BLaER1 treated with 17β-estradiol and CSF1 and Interleukin-3, amounts not matched to agents 10 nM and 100 nM (cell line): ENCODE results near the gene ASCC2.

Experiments used
- H3K27ac ChIP-seq, 11 experiments: shearing (Covaris generic); formaldehyde crosslinking; 2 replicates each; pipeline ENCODE4 v1.8.1; 2022
- H3K27me3 ChIP-seq, 11 experiments: shearing (Covaris generic); formaldehyde crosslinking; 2 replicates each; pipeline ENCODE4 v1.8.1; 2022
- H3K36me3 ChIP-seq, 11 experiments: shearing (Covaris generic); formaldehyde crosslinking; 2 replicates each; pipeline ENCODE4 v1.8.1; 2022
- H3K4me1 ChIP-seq, 10 experiments: shearing (Covaris generic); formaldehyde crosslinking; 2 replicates each; pipeline ENCODE4 v1.8.1; 2022
- H3K4me2 ChIP-seq, 11 experiments: shearing (Covaris generic); formaldehyde crosslinking; 2 replicates each; pipeline ENCODE4 v1.8.1; 2022
- H3K4me3 ChIP-seq, 10 experiments: shearing (Covaris generic); formaldehyde crosslinking; 2 replicates each; pipeline ENCODE4 v1.8.1; 2022
- H3K9ac ChIP-seq, 11 experiments: shearing (Covaris generic); formaldehyde crosslinking; 2 replicates each; pipeline ENCODE4 v1.8.1; 2022
- H3K9me3 ChIP-seq, 11 experiments: shearing (Covaris generic); formaldehyde crosslinking; replicated peaks in 1 of 11; 2 replicates each; pipeline ENCODE4 v1.8.1; 2022
- H4K20me1 ChIP-seq, 11 experiments: shearing (Covaris generic); formaldehyde crosslinking; 2 replicates each; pipeline ENCODE4 v1.8.1; 2022
- Cebpa-rat ChIP-seq, 11 experiments: shearing (Covaris generic); IDR thresholded peaks; 2 replicates each; pipeline ENCODE4 v1.8.1; 2022

The ASCC2 gene

GRCh38 chr22:29837741-29838598 is at the start of gene ASCC2:
Gene ASCC2 (minus strand): TSS chr22:29838274. CDS start chr22:29832325, 5,949 bp downstream.
- no peaks in the 10 kb centered on the region for H3K27me3 ChIP-seq
- H4K20me1 ChIP-seq = peaks cover 0 to 23% (median 10%) of the 10 kb centered on the region in 11 experiments; a peak in 11 of 22 replicates
- peak within 1 kb of the TSS; percentile 84 to 91 (median 88) for H3K9ac ChIP-seq
- peaks cover 17 to 30% (median 20%) of the 10 kb centered on the region in 10 experiments for H3K4me1 ChIP-seq
- peak within 1 kb of the TSS; percentile 77 to 99 (median 96) for H3K4me2 ChIP-seq
- no peaks in the 10 kb centered on the region for H3K9me3 ChIP-seq
- TF ChIP-seq Cebpa-rat (IDR thresholded peaks at IDR 0.05) = no peak
- peak within 1 kb of the TSS; percentile 76 to 87 (median 83) for H3K27ac ChIP-seq
- peak within 1 kb of the TSS; percentile 78 to 98 (median 92) for H3K4me3 ChIP-seq
- H3K36me3 ChIP-seq = peaks cover 20 to 36% (median 31%) of the 10 kb centered on the region in 11 experiments

- H3K36me3 ChIP-seq = peaks cover 0 to 5% (median 0%) of the 10 kb centered on the region in 11 experiments; a peak in 1 of 22 replicates
- peak overlapping the region in 1 of 11 experiments; percentile 11; a peak in 1 of 22 replicates for H3K4me2 ChIP-seq
- H3K9me3 ChIP-seq = no peaks in the 10 kb centered on the region
- peaks cover 11 to 29% (median 19%) of the 10 kb centered on the region in 10 experiments for H3K4me1 ChIP-seq
- H3K27me3 ChIP-seq = no peaks in the 10 kb centered on the region
- TF ChIP-seq Cebpa-rat (IDR thresholded peaks at IDR 0.05) = no peak
- H4K20me1 ChIP-seq = peaks cover 45 to 88% (median 82%) of the 10 kb centered on the region in 11 experiments; a peak in 21 of 22 replicates
- no peak overlapping the region for H3K9ac ChIP-seq
- no peak overlapping the region for H3K4me3 ChIP-seq
- H3K27ac ChIP-seq = no peak overlapping the region
Measured at GRCh38 chr22:29887358-29887757, 49.3 kb upstream of the ASCC2 start.

GRCh38 chr22:29886596-29886995 is 48.5 kb upstream of the ASCC2 start:
- Histone ChIP-seq H3K9ac (no peak overlapping the region), H3K4me1 (peaks cover 11 to 30% (median 20%) of the 10 kb centered on the region in 10 experiments), H3K4me2 (peak overlapping the region in 2 of 11 experiments; percentile 44 to 88; a peak in 3 of 22 replicates), H3K4me3 (no peak overlapping the region), H3K27me3 (no peaks in the 10 kb centered on the region), H4K20me1 (peaks cover 40 to 81% (median 75%) of the 10 kb centered on the region in 11 experiments; a peak in 21 of 22 replicates), H3K36me3 (peaks cover 0 to 5% (median 0%) of the 10 kb centered on the region in 11 experiments; a peak in 1 of 22 replicates), H3K9me3 (no peaks in the 10 kb centered on the region), H3K27ac (no peak overlapping the region)
- no peak for TF ChIP-seq Cebpa-rat (IDR thresholded peaks at IDR 0.05)

- Histone ChIP-seq H3K4me2 (peak overlapping the region in 8 of 11 experiments; percentile 16 to 88 (median 82); a peak in 10 of 22 replicates), H3K27ac (no peak overlapping the region), H3K27me3 (no peaks in the 10 kb centered on the region), H3K4me3 (no peak overlapping the region), H3K9ac (no peak overlapping the region), H3K36me3 (peaks cover 0 to 5% (median 0%) of the 10 kb centered on the region in 11 experiments; a peak in 1 of 22 replicates), H4K20me1 (peaks cover 36 to 73% (median 67%) of the 10 kb centered on the region in 11 experiments; a peak in 21 of 22 replicates), H3K4me1 (peaks cover 11 to 30% (median 20%) of the 10 kb centered on the region in 10 experiments), H3K9me3 (no peaks in the 10 kb centered on the region)
- no peak for TF ChIP-seq Cebpa-rat (IDR thresholded peaks at IDR 0.05)
Measured at GRCh38 chr22:29885610-29886009, 47.5 kb upstream of the ASCC2 start.

GRCh38 chr22:29883775-29884097 is 45.7 kb upstream of the ASCC2 start:
- Histone ChIP-seq H3K9me3 (peaks cover 0 to 6% (median 0%) of the 10 kb centered on the region in 11 experiments; a peak in 5 of 22 replicates), H3K36me3 (no peaks in the 10 kb centered on the region), H3K27ac (peak overlapping the region; percentile 89 to 97 (median 92)), H3K4me2 (peak overlapping the region; percentile 62 to 88 (median 82)), H3K27me3 (no peaks in the 10 kb centered on the region), H3K4me3 (peak overlapping the region; percentile 89 to 99 (median 96)), H3K4me1 (peaks cover 11 to 30% (median 20%) of the 10 kb centered on the region in 10 experiments), H3K9ac (peak overlapping the region; percentile 90 to 99 (median 95)), H4K20me1 (peaks cover 28 to 56% (median 49%) of the 10 kb centered on the region in 11 experiments; a peak in 21 of 22 replicates)
- no peak for TF ChIP-seq Cebpa-rat (IDR thresholded peaks at IDR 0.05)

- Histone ChIP-seq H3K9ac (peak within 1 kb of the TSS; percentile 90 to 99 (median 95)), H3K36me3 (no peaks in the 10 kb centered on the region), H4K20me1 (peaks cover 26 to 50% (median 46%) of the 10 kb centered on the region in 11 experiments; a peak in 21 of 22 replicates), H3K4me3 (peak within 1 kb of the TSS; percentile 89 to 99 (median 96)), H3K4me1 (peaks cover 11 to 32% (median 20%) of the 10 kb centered on the region in 10 experiments), H3K4me2 (peak within 1 kb of the TSS; percentile 70 to 88 (median 82)), H3K9me3 (peaks cover 0 to 6% (median 0%) of the 10 kb centered on the region in 11 experiments; a peak in 5 of 22 replicates), H3K27ac (peak within 1 kb of the TSS; percentile 89 to 97 (median 92)), H3K27me3 (no peaks in the 10 kb centered on the region)
- no peak for TF ChIP-seq Cebpa-rat (IDR thresholded peaks at IDR 0.05)
Measured at GRCh38 chr22:29883045-29883774, 45.1 kb upstream of the ASCC2 start, which contains the start of gene MTMR3. Gene MTMR3 (plus strand): TSS chr22:29883174. CDS start chr22:29971060, 87,886 bp downstream.

- H3K4me2 ChIP-seq = peak overlapping the region; percentile 24 to 84 (median 60); a peak in 18 of 22 replicates
- no peak for TF ChIP-seq Cebpa-rat (IDR thresholded peaks at IDR 0.05)
- H3K36me3 ChIP-seq = no peaks in the 10 kb centered on the region
- peak overlapping the region; percentile 89 to 99 (median 96) for H3K4me3 ChIP-seq
- H3K9me3 ChIP-seq = peaks cover 0 to 6% (median 0%) of the 10 kb centered on the region in 11 experiments; a peak in 5 of 22 replicates
- peak overlapping the region in 9 of 11 experiments; percentile 90 to 98 (median 95); a peak in 15 of 22 replicates for H3K9ac ChIP-seq
- H3K27ac ChIP-seq = peak overlapping the region in 4 of 11 experiments; percentile 89 to 97 (median 91); a peak in 10 of 22 replicates
- H4K20me1 ChIP-seq = peaks cover 20 to 45% (median 41%) of the 10 kb centered on the region in 11 experiments; a peak in 21 of 22 replicates
- H3K27me3 ChIP-seq = no peaks in the 10 kb centered on the region
- H3K4me1 ChIP-seq = peaks cover 15 to 37% (median 25%) of the 10 kb centered on the region in 10 experiments
Measured at GRCh38 chr22:29882716-29883044, 44.6 kb upstream of the ASCC2 start.

GRCh38 chr22:29879753-29880152 is 41.7 kb upstream of the ASCC2 start:
- H3K9me3 ChIP-seq = peaks cover 0 to 6% (median 0%) of the 10 kb centered on the region in 11 experiments; a peak in 5 of 22 replicates
- H3K36me3 ChIP-seq = no peaks in the 10 kb centered on the region
- no peak overlapping the region for H3K4me2 ChIP-seq
- H3K4me3 ChIP-seq = no peak overlapping the region
- H3K27me3 ChIP-seq = no peaks in the 10 kb centered on the region
- no peak overlapping the region for H3K9ac ChIP-seq
- no peak overlapping the region for H3K27ac ChIP-seq
- no peak for TF ChIP-seq Cebpa-rat (IDR thresholded peaks at IDR 0.05)
- peaks cover 12 to 27% (median 21%) of the 10 kb centered on the region in 10 experiments for H3K4me1 ChIP-seq
- H4K20me1 ChIP-seq = peaks cover 0 to 16% (median 13%) of the 10 kb centered on the region in 11 experiments; a peak in 12 of 22 replicates
